Epithelial cell of proximal tubule (primary cell): ENCODE results near the gene RNF26. TPM values are rescaled to one million over a fixed set of nuclear protein-coding genes. Genes with fewer than 3 reads are reported as not detected.

Source experiments
- DNase-seq: peaks from one replicate; pipeline ENCODE4 v3.0.0-alpha.2; 2011; ENCODE audit warnings: low read depth
- H3K4me3 ChIP-seq: 2 replicates; pipeline ENCODE4 v1.5.1; 2011; ENCODE audit warnings: low read depth, mild to moderate bottlenecking, low read length
- CTCF ChIP-seq: conservative IDR thresholded peaks from 2 replicates; pipeline ENCODE4 v1.5.1; 2012; ENCODE audit warnings: low read depth, mild to moderate bottlenecking, low read length
- total RNA-seq: library from RNA; depleted of rRNA; stranded (reverse); fragments of >200 nt; gene quantifications from 2 replicates; pipeline ENCODE4 v1.2.3, GENCODE V29; 2015

The RNF26 gene
- total RNA-seq, 1 donor from 2014 or later: 18.6 TPM

GRCh38 chr11:119315131-119316015 lies 19.0 kb upstream of the RNF26 start:
- H3K4me3 ChIP-seq: peak overlapping the region; percentile 76
- TF ChIP-seq CTCF: peak; percentile 35
- DNase-seq: no peak

DNA sequence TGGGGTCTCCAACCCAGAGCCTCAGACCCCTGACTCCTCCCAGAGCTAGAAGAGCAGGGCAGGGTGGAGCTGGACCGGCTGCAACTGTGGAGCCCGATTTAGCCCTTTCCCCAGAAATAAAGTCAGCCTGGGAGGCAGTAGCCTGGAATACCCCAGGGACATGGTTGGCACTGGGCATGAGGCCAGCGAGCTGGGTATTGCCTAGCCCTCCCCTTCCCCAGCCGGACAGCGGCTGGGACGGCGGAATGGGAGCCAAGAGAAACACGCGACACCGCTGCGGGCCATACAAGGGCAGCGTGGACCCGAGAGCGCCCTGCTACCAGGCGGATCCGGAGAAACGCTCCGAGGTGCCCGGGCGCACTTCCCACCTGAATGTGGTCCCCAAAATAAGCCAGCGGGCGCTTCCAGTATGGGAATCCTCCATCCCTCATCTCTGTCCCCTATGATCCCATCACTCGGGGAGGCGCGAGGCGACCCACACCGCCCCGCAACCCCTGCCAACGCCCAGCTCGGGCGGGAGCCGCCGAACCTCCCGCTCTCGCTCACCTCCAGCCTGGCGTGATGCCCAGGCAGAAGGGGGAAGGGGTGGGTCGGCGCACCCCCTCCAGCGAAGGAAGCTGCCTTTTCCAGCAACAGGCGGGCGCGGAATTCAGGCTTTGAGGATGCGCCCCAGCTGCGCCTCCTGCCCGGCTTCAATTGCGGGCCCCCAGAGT lies 18.2 kb upstream of the RNF26 start:
- no peak for TF ChIP-seq CTCF
- H3K4me3 ChIP-seq: peak overlapping the region; percentile 76
- DNase-seq: no peak

GRCh38 chr11:119316729-119317591 lies 17.4 kb upstream of the RNF26 start, which contains the start of gene MCAM:
Gene MCAM (minus strand): TSS chr11:119317130. CDS start chr11:119317101, 29 bp downstream.
- DNase-seq: no peak

DNA sequence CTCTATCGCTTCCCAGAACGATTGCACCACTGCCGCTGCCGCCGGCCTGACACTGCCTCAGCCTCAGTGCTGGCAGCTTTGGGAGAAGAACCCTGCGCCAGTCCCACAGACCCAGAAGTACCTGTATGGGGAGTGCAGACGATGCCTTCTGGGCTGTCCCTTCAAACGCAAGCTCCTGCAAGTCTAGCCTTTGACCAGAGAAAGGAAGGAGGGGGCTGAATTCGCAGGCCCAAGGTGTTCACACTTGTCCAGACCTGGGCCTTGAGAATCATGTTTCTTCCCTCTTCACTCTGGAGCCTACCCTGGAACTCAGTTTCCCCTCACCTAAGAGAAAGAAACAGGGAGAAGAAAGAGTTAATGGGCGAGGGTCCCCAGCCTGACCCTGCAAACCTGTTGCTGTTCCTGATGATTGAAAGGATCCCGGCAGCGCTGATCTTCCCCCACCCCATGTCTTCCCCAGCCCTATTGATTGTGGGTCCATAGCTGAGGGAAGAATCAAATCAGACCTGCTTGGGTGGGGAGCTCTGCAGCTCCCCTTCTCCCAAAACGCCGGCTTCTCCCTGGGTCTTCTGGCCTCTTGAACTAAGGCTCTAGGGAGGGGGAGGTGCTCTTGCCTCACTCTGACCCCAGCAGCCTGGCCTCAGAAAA lies 16.6 kb upstream of the RNF26 start:
- TF ChIP-seq CTCF: no peak
- peak overlapping the region; percentile 76 for H3K4me3 ChIP-seq
- no peak for DNase-seq

More at GRCh38 chr11:119316729-119317591, 17.4 kb upstream of the RNF26 start, which contains the start of gene MCAM:
- TF ChIP-seq CTCF: no peak
- H3K4me3 ChIP-seq: peak within 1 kb of the TSS; percentile 76

DNA sequence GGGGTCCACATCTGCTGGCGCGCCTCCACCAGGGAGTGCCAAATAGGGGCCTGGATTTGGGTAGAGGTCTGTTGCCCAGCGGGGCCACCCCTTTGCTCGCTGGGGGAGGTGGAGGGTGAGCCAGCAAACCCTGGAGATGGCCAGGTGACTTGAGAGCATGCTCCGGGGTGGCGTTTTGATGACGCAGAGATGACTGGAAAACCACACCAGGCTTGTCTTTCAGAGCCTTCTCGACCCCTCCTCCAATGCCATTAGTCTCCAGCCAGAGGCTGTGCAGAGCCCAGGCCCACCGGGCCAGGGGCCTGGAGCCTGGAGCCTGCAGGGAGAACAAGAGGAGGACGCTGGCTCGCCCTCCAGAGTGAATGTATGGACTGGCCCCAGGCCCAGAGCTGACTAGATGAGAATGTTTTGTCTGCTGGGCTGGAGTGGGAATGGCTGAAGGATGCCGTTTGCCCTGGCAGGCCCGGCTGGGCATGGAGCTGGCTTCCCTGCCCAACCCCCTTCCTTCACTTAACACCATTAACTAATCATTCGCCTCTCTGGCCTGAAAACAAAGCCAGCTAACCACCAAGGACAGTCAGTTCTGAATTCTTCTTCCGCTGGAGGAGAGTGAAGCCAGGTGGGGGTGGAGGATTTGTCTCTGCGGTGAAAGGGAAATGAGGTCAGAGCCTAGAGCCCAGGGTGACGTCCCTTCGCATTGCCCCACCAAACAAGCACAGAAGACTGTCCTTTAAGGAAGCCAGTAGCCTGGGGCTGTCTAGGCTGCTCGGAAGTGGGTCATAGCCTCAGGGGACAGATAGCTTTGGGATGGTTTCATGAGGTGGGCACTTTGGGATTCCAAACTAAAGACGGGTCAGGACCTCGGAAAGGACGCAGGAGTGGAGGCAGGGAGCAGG lies 15.8 kb upstream of the RNF26 start:
- TF ChIP-seq CTCF: no peak
- H3K4me3 ChIP-seq: no peak overlapping the region
- DNase-seq: peak; percentile 62
